Skeletal muscle tissue (tissue), 4 donors: Measurements from ENCODE around the gene DNAH17. TPM values are rescaled to one million over a fixed set of nuclear protein-coding genes. Genes with fewer than 3 reads are reported as not detected.

Experiments
- H3K27ac ChIP-seq: one replicate; pipeline ENCODE4 v1.7.0; 2013; ENCODE audit warnings: mild to moderate bottlenecking, low read depth, low read length, inconsistent platforms
- H3K27me3 ChIP-seq, 3 donors: one replicate each; pipeline ENCODE4 v1.7.0; 2013; ENCODE audit warnings: low read length in 3 of 3; ENCODE audit not compliant: control insufficient read depth in 3 of 3, insufficient read depth in 3 of 3
- H3K36me3 ChIP-seq, 3 donors: one replicate each; pipeline ENCODE4 v1.7.0; 2013; ENCODE audit warnings: low read length in 3 of 3; ENCODE audit not compliant: control insufficient read depth in 3 of 3, insufficient read depth in 3 of 3
- H3K4me1 ChIP-seq, 3 donors: one replicate each; pipeline ENCODE4 v1.7.0; 2013; ENCODE audit warnings: low read length in 3 of 3, mild to moderate bottlenecking in 3 of 3; ENCODE audit not compliant: control insufficient read depth in 3 of 3, insufficient read depth in 3 of 3
- H3K4me3 ChIP-seq, 3 donors: one replicate each; pipeline ENCODE4 v1.7.0; 2013; ENCODE audit warnings: low read length in 3 of 3
- H3K9ac ChIP-seq, 3 donors: one replicate each; pipeline ENCODE4 v1.7.0; 2013; ENCODE audit warnings: low read length in 3 of 3, mild to moderate bottlenecking in 3 of 3, moderate library complexity in 2 of 3, low read depth in 1 of 3
- H3K9me3 ChIP-seq, 3 donors: one replicate each; pipeline ENCODE4 v1.7.0; 2013; ENCODE audit warnings: low read length in 3 of 3; ENCODE audit not compliant: control insufficient read depth in 3 of 3
- total RNA-seq: library from RNA; depleted of rRNA; stranded (reverse); fragments of >200 nt; gene quantifications from one replicate; pipeline ENCODE4 v1.2.3, GENCODE V29; 2014
- donor health status: Osteomylitis.

The DNAH17 gene
- total RNA-seq, 1 donor from 2014 or later: under 0.01 TPM

DNA sequence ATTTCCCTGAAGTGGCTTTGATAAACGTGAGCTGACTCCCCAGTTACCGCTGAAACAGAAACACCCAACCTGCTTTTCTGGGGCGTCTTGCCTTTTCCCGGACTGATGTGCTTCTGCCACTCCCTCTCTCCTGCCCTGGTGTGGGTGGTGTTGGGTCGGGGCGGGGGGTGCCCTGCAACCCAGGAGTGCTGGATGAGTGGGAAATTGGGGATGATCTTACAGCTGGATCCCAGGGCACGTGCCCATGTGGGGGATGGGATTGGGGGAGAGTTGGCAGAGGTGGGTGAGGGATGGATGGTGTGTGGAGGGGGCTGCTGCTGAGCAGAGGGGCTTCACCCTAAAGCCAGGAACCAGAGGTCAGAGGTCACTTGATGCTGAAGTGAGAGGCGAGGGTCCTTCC is 170.3 kb downstream of the DNAH17 start:
- Histone ChIP-seq H3K4me1 (peaks cover 46 to 57% (median 57%) of the 10 kb centered on the region in 3 donors), H3K27ac (peak overlapping the region; percentile 57), H3K4me3 (no peak overlapping the region), H3K9me3 (no peaks in the 10 kb centered on the region), H3K27me3 (no peaks in the 10 kb centered on the region), H3K9ac (peak overlapping the region in 1 of 3 donors; percentile 66), H3K36me3 (peaks cover 16 to 29% (median 22%) of the 10 kb centered on the region in 3 donors)

DNA sequence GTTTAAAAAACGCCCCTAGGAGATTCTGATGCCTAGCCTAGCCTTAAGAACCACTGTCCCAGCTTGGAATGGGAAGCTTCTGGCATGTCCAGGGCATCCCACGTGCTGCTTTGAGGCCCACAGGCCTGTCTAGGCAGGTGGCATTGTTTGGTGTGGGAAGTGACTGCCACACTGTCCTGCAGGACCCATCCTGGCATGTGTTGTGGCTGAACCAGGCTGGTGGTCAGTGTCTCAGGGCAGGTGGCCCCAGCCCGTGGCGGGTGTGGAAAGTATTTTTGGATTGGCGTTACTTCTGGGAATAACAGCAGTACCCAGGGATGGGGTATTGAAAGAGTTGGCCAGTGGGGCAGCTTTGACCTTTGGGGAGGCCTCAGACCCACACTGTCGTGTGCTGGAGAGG is 170.8 kb downstream of the DNAH17 start:
- no peak overlapping the region for H3K4me3 ChIP-seq
- peak overlapping the region; percentile 7 for H3K27ac ChIP-seq
- H3K36me3 ChIP-seq: peaks cover 21 to 34% (median 27%) of the 10 kb centered on the region in 3 donors
- peaks cover 41 to 57% (median 57%) of the 10 kb centered on the region in 3 donors for H3K4me1 ChIP-seq
- no peaks in the 10 kb centered on the region for H3K27me3 ChIP-seq
- H3K9me3 ChIP-seq: no peaks in the 10 kb centered on the region
- peak overlapping the region in 2 of 3 donors; percentile 16 to 32 for H3K9ac ChIP-seq

DNA sequence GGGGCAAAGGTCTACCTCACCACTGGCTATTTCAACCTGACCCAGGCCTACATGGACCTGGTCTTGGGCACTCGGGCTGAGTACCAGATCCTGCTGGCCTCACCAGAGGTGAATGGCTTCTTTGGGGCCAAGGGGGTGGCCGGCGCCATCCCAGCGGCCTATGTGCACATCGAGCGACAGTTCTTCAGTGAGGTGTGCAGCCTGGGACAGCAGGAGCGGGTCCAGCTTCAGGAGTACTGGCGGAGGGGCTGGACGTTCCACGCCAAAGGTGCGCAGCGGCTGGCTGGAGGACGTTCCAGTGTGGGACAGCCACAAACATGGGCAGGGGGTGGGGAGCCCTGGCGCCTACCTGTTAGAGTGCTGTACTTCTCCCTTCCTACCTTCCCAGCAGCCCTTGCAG is 173.4 kb downstream of the DNAH17 start:
- no peaks in the 10 kb centered on the region for H3K27me3 ChIP-seq
- H3K36me3 ChIP-seq: peaks cover 47 to 57% (median 49%) of the 10 kb centered on the region in 3 donors
- no peak overlapping the region for H3K9ac ChIP-seq
- peaks cover 31 to 62% (median 54%) of the 10 kb centered on the region in 3 donors for H3K4me1 ChIP-seq
- no peak overlapping the region for H3K27ac ChIP-seq
- no peaks in the 10 kb centered on the region for H3K9me3 ChIP-seq
- H3K4me3 ChIP-seq: no peak overlapping the region

GRCh38 chr17:78401891-78402290 is 175.3 kb downstream of the DNAH17 start:
- Histone ChIP-seq H3K9ac (peak overlapping the region in 2 of 3 donors; percentile 45 to 59), H3K27me3 (no peaks in the 10 kb centered on the region), H3K4me1 (peaks cover 30 to 62% (median 54%) of the 10 kb centered on the region in 3 donors), H3K36me3 (peaks cover 55 to 60% (median 57%) of the 10 kb centered on the region in 3 donors), H3K9me3 (no peaks in the 10 kb centered on the region), H3K27ac (peak overlapping the region; percentile 86), H3K4me3 (no peak overlapping the region)

DNA sequence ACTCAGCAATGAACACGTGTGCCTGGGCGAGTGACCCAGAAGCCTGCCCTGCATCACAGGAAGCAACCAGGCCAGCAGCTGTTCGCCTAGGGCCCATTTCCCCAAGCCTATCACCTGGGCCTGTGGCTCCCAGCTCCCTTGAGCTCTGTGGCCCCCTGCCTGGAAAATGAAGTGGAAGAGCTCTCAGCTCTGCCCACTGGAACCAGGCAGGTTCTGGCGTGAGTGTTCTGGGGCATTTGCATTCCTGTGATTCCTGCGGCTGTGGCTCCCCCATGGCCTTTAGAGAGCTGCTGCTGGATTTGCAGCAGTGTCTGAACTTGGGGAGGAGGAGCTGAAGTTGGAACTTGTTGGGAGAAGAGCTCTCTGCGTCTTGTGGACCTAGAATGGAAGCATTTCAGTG is 175.9 kb downstream of the DNAH17 start:
- H3K4me1 ChIP-seq: peaks cover 31 to 62% (median 54%) of the 10 kb centered on the region in 3 donors
- peak overlapping the region; percentile 86 for H3K27ac ChIP-seq
- H3K36me3 ChIP-seq: peaks cover 55 to 60% (median 59%) of the 10 kb centered on the region in 3 donors
- H3K9me3 ChIP-seq: no peaks in the 10 kb centered on the region
- H3K9ac ChIP-seq: peak overlapping the region in 2 of 3 donors; percentile 45 to 59
- no peaks in the 10 kb centered on the region for H3K27me3 ChIP-seq
- no peak overlapping the region for H3K4me3 ChIP-seq

GRCh38 chr17:78400581-78401240 is 176.5 kb downstream of the DNAH17 start:
- Histone ChIP-seq H3K4me1 (peaks cover 32 to 63% (median 55%) of the 10 kb centered on the region in 3 donors), H3K36me3 (peaks cover 55 to 60% (median 60%) of the 10 kb centered on the region in 3 donors), H3K27ac (peak overlapping the region; percentile 86), H3K4me3 (no peak overlapping the region), H3K9me3 (no peaks in the 10 kb centered on the region), H3K9ac (peak overlapping the region in 1 of 3 donors; percentile 8), H3K27me3 (no peaks in the 10 kb centered on the region)

DNA sequence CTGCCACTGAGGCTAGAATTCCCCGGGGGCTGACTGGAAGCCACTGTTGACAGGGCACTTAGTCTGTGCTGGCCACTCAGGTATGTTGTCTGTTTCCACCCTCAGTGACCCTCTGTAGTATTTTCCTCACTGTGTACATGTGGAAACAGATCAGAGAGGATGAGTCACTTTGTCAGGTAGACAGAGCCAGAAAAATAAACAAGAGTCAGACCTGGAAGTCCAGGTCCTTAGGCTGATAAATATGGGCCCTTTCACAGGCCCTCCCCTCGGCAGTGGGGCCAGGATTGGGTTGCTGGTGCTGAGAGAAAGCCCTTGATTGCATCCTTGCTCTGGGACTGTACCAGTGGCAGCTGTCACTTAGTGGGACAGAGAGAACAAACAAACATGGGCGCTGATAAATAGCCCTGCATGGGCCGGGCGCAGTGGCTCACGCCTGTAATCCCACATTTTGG is 177.5 kb downstream of the DNAH17 start:
- peaks cover 51 to 58% (median 53%) of the 10 kb centered on the region in 3 donors for H3K36me3 ChIP-seq
- H3K27ac ChIP-seq: peak overlapping the region; percentile 13
- H3K4me1 ChIP-seq: peaks cover 35 to 63% (median 54%) of the 10 kb centered on the region in 3 donors
- H3K4me3 ChIP-seq: no peak overlapping the region
- H3K9me3 ChIP-seq: no peaks in the 10 kb centered on the region
- H3K27me3 ChIP-seq: no peaks in the 10 kb centered on the region
- no peak overlapping the region for H3K9ac ChIP-seq

- no peaks in the 10 kb centered on the region for H3K27me3 ChIP-seq
- peaks cover 48 to 58% (median 50%) of the 10 kb centered on the region in 3 donors for H3K36me3 ChIP-seq
- H3K4me1 ChIP-seq: peaks cover 35 to 61% (median 55%) of the 10 kb centered on the region in 3 donors
- H3K4me3 ChIP-seq: no peak overlapping the region
- no peaks in the 10 kb centered on the region for H3K9me3 ChIP-seq
- H3K9ac ChIP-seq: peak overlapping the region in 1 of 3 donors; percentile 66
- peak overlapping the region; percentile 13 for H3K27ac ChIP-seq
Observed at GRCh38 chr17:78399028-78399692, 178.0 kb downstream of the DNAH17 start.

DNA sequence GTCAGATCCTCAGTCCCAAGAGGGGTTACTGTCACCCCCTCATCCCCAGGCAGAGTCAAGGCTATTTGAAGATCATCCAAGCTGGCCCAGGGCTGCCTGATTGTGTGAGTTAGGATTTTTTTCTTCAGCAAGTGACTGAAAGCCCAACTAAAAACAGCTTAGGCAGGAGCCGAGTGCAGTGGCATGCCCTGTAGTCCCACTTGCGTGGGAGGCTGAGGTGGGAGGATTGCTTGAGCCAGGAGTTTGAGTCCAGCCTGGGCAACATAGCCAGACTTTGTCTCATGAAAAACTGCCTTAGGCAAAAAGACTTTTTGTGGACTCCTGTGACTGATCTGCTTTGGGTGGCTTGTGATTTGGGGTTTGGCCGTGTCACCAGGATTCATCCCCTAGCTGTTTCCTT is 178.8 kb downstream of the DNAH17 start:
- Histone ChIP-seq H3K9me3 (no peaks in the 10 kb centered on the region), H3K9ac (peak overlapping the region; percentile 13 to 66 (median 55)), H3K4me1 (peaks cover 35 to 61% (median 53%) of the 10 kb centered on the region in 3 donors), H3K36me3 (peaks cover 42 to 53% (median 44%) of the 10 kb centered on the region in 3 donors), H3K4me3 (no peak overlapping the region), H3K27ac (peak overlapping the region; percentile 89), H3K27me3 (no peaks in the 10 kb centered on the region)

- peaks cover 38 to 55% (median 41%) of the 10 kb centered on the region in 3 donors for H3K36me3 ChIP-seq
- H3K27ac ChIP-seq: peak overlapping the region; percentile 89
- H3K4me1 ChIP-seq: peaks cover 35 to 61% (median 53%) of the 10 kb centered on the region in 3 donors
- peak overlapping the region in 2 of 3 donors; percentile 55 to 66 for H3K9ac ChIP-seq
- H3K4me3 ChIP-seq: peak overlapping the region in 1 of 3 donors; percentile 29
- H3K27me3 ChIP-seq: no peaks in the 10 kb centered on the region
- no peaks in the 10 kb centered on the region for H3K9me3 ChIP-seq
Observed at GRCh38 chr17:78397681-78398101, 179.5 kb downstream of the DNAH17 start.
